Peyer's patch (tissue), 4 donors: ENCODE measurements around the gene CHRNA3. TPM values are rescaled to one million over a fixed set of nuclear protein-coding genes. Genes with fewer than 3 reads are reported as not detected.

Experiments
- DNase-seq, 3 donors: peaks; one replicate each; pipeline ENCODE4 v3.0.0-alpha.2; 2017 to 2019
- H3K27ac ChIP-seq, 4 donors: fragments of 200-600 bp; sonication (generic); one replicate each; pipeline ENCODE4 v1.5.1; 2016 to 2019
- H3K27me3 ChIP-seq, 2 donors: fragments of 200-600 bp; sonication (generic); one replicate each; pipeline ENCODE4 v1.5.1; 2019
- H3K36me3 ChIP-seq, 3 donors: fragments of 200-600 bp; sonication (generic); one replicate each; pipeline ENCODE4 v1.5.1; 2016 to 2019
- H3K4me1 ChIP-seq, 4 donors: fragments of 200-600 bp; sonication (generic); one replicate each; pipeline ENCODE4 v1.5.1; 2016 to 2019
- H3K4me3 ChIP-seq, 4 donors: fragments of 200-600 bp; sonication (generic); 1 replicate in 3 of 4; 2 replicates in 1 of 4; pipeline ENCODE4 v1.5.1; 2016 to 2019; ENCODE audit warnings: mild to moderate bottlenecking in 1 of 4
- H3K9me3 ChIP-seq, 4 donors: fragments of 200-600 bp; sonication (generic); one replicate each; pipeline ENCODE4 v1.5.1; 2016 to 2019; ENCODE audit warnings: mild to moderate bottlenecking in 1 of 4
- CTCF ChIP-seq, 6 experiments: fragments of 450-650 bp in 4 of 6; fragments of 200-600 bp in 2 of 6; sonication (generic) in 1 of 6; IDR thresholded peaks; one replicate each; pipeline ENCODE4 v1.5.1; 2017 to 2019; ENCODE audit warnings: antibody characterized with exemption in 6 of 6, mild to moderate bottlenecking in 3 of 6, moderate library complexity in 1 of 6
- POLR2A ChIP-seq, 2 donors: fragments of 450-650 bp; IDR thresholded peaks; one replicate each; pipeline ENCODE4 v1.5.1; 2017; ENCODE audit warnings: antibody characterized with exemption in 2 of 2, mild to moderate bottlenecking in 2 of 2, moderate library complexity in 2 of 2
- total RNA-seq, 4 donors: library from RNA; depleted of rRNA; stranded (reverse); fragments of >200 nt; gene quantifications; one replicate each; pipeline ENCODE4 v1.1.0, GENCODE V29; 2016

The CHRNA3 gene
- total RNA-seq, 4 donors from 2014 or later: 1.2 to 3.7 (median 2.9) TPM; not detected in 1

GRCh38 chr15:78651930-78652615, 31.3 kb upstream of the CHRNA3 start:
- no peaks in the 10 kb centered on the region for H3K27me3 ChIP-seq
- H3K27ac ChIP-seq: no peak overlapping the region
- no peak for DNase-seq
- no peak overlapping the region for H3K4me3 ChIP-seq
- H3K9me3 ChIP-seq: no peaks in the 10 kb centered on the region
- H3K4me1 ChIP-seq: no peaks in the 10 kb centered on the region
- no peaks in the 10 kb centered on the region for H3K36me3 ChIP-seq
- TF ChIP-seq CTCF (IDR thresholded peaks at IDR 0.05) (no peak), POLR2A (IDR thresholded peaks at IDR 0.05) (no peak)

GRCh38 chr15:78651007-78651406, 30.2 kb upstream of the CHRNA3 start:
- no peaks in the 10 kb centered on the region for H3K9me3 ChIP-seq
- H3K27ac ChIP-seq: no peak overlapping the region
- TF ChIP-seq CTCF (IDR thresholded peaks at IDR 0.05) (no peak), POLR2A (IDR thresholded peaks at IDR 0.05) (no peak)
- H3K4me3 ChIP-seq: no peak overlapping the region
- H3K4me1 ChIP-seq: no peaks in the 10 kb centered on the region
- no peaks in the 10 kb centered on the region for H3K36me3 ChIP-seq
- H3K27me3 ChIP-seq: no peaks in the 10 kb centered on the region
- DNase-seq: no peak

GRCh38 chr15:78650022-78650421, 29.2 kb upstream of the CHRNA3 start:
- H3K36me3 ChIP-seq: no peaks in the 10 kb centered on the region
- no peaks in the 10 kb centered on the region for H3K4me1 ChIP-seq
- H3K27me3 ChIP-seq: no peaks in the 10 kb centered on the region
- no peak for TF ChIP-seq CTCF (IDR thresholded peaks at IDR 0.05)
- no peak for TF ChIP-seq POLR2A (IDR thresholded peaks at IDR 0.05)
- DNase-seq: no peak
- no peak overlapping the region for H3K4me3 ChIP-seq
- no peak overlapping the region for H3K27ac ChIP-seq
- no peaks in the 10 kb centered on the region for H3K9me3 ChIP-seq

- DNase-seq: no peak
- Histone ChIP-seq H3K4me1 (peaks cover 0 to 13% (median 2%) of the 10 kb centered on the region in 4 donors), H3K4me3 (no peak overlapping the region), H3K27me3 (peaks cover 0 to 6% of the 10 kb centered on the region in 2 donors), H3K27ac (no peak overlapping the region), H3K9me3 (no peaks in the 10 kb centered on the region), H3K36me3 (no peaks in the 10 kb centered on the region)
- TF ChIP-seq POLR2A (IDR thresholded peaks at IDR 0.05): no peak
- TF ChIP-seq CTCF (IDR thresholded peaks at IDR 0.05): no peak
Observed at GRCh38 chr15:78645009-78645408, 24.2 kb upstream of the CHRNA3 start.

- no peak for TF ChIP-seq POLR2A (IDR thresholded peaks at IDR 0.05)
- Histone ChIP-seq H3K4me1 (peaks cover 0 to 13% (median 2%) of the 10 kb centered on the region in 4 donors), H3K36me3 (no peaks in the 10 kb centered on the region), H3K9me3 (no peaks in the 10 kb centered on the region), H3K4me3 (no peak overlapping the region), H3K27ac (no peak overlapping the region), H3K27me3 (peaks cover 0 to 6% of the 10 kb centered on the region in 2 donors)
- DNase-seq: no peak
Observed at GRCh38 chr15:78642331-78642730, 21.5 kb upstream of the CHRNA3 start.

- Histone ChIP-seq H3K4me1 (peaks cover 0 to 13% (median 2%) of the 10 kb centered on the region in 4 donors), H3K36me3 (no peaks in the 10 kb centered on the region), H3K27ac (no peak overlapping the region), H3K4me3 (no peak overlapping the region), H3K27me3 (peaks cover 0 to 6% of the 10 kb centered on the region in 2 donors), H3K9me3 (no peaks in the 10 kb centered on the region)
- no peak for DNase-seq
- TF ChIP-seq CTCF (IDR thresholded peaks at IDR 0.05) (no peak), POLR2A (IDR thresholded peaks at IDR 0.05) (no peak)
Observed at GRCh38 chr15:78641749-78642275, 21.0 kb upstream of the CHRNA3 start.
